ENCODE data around the gene ARPC1B. TPM values are rescaled to one million over a fixed set of nuclear protein-coding genes. Genes with fewer than 3 reads are reported as not detected.
"Not testable (repeated sequence)": the region's sequence is repeated elsewhere in the genome, so short reads cannot be mapped to it uniquely, and the experiment has no call there.

Gene ARPC1B
- total RNA-seq, 2 experiments from 2014 or later: 256 to 258 TPM

- Mint-ChIP-seq H3K27me3 (no peaks in the 10 kb centered on the region), H3K4me1 (peaks cover 41% of the 10 kb centered on the region), H3K9me3 (no peaks in the 10 kb centered on the region), H3K27ac (peak within 1 kb of the TSS; percentile 92), H3K36me3 (peaks cover 34% of the 10 kb centered on the region), H3K4me3 (peak within 1 kb of the TSS; percentile 92)
- peak; percentile 91 for DNase-seq
Measured at GRCh38 chr7:99408379-99409191, 34.1 kb downstream of the ARPC1B start, which contains the start of the genes BUD31 and PDAP1. BUD31 (plus strand) TSS chr7:99408969; CDS start chr7:99411093, 2,124 bp downstream. PDAP1 (minus strand) TSS chr7:99408597; CDS start chr7:99408548, 49 bp downstream.

- H3K4me1 Mint-ChIP-seq: peaks cover 36% of the 10 kb centered on the region
- no peaks in the 10 kb centered on the region for H3K9me3 Mint-ChIP-seq
- peaks cover 29% of the 10 kb centered on the region for H3K36me3 Mint-ChIP-seq
Measured at GRCh38 chr7:99409192-99409572, 34.7 kb downstream of the ARPC1B start.

GRCh38 chr7:99409806-99410205 lies 35.3 kb downstream of the ARPC1B start:
- peak overlapping the region; percentile 92 for H3K27ac Mint-ChIP-seq
- no peak for DNase-seq
- no peaks in the 10 kb centered on the region for H3K9me3 Mint-ChIP-seq
- H3K27me3 Mint-ChIP-seq: no peaks in the 10 kb centered on the region
- H3K36me3 Mint-ChIP-seq: peaks cover 30% of the 10 kb centered on the region
- H3K4me1 Mint-ChIP-seq: peaks cover 34% of the 10 kb centered on the region
- H3K4me3 Mint-ChIP-seq: peak overlapping the region; percentile 92

More at GRCh38 chr7:99409192-99409572, 34.7 kb downstream of the ARPC1B start:
- Mint-ChIP-seq H3K4me3 (peak overlapping the region; percentile 92), H3K27me3 (no peaks in the 10 kb centered on the region), H3K27ac (peak overlapping the region; percentile 92)
- DNase-seq: no peak

GRCh38 chr7:99410635-99411034 lies 36.1 kb downstream of the ARPC1B start:
- DNase-seq: no peak
- H3K36me3 Mint-ChIP-seq: peaks cover 35% of the 10 kb centered on the region
- H3K27me3 Mint-ChIP-seq: no peaks in the 10 kb centered on the region
- peak overlapping the region; percentile 92 for H3K4me3 Mint-ChIP-seq
- H3K27ac Mint-ChIP-seq: peak overlapping the region; percentile 30
- no peaks in the 10 kb centered on the region for H3K9me3 Mint-ChIP-seq
- H3K4me1 Mint-ChIP-seq: peaks cover 34% of the 10 kb centered on the region

DNA sequence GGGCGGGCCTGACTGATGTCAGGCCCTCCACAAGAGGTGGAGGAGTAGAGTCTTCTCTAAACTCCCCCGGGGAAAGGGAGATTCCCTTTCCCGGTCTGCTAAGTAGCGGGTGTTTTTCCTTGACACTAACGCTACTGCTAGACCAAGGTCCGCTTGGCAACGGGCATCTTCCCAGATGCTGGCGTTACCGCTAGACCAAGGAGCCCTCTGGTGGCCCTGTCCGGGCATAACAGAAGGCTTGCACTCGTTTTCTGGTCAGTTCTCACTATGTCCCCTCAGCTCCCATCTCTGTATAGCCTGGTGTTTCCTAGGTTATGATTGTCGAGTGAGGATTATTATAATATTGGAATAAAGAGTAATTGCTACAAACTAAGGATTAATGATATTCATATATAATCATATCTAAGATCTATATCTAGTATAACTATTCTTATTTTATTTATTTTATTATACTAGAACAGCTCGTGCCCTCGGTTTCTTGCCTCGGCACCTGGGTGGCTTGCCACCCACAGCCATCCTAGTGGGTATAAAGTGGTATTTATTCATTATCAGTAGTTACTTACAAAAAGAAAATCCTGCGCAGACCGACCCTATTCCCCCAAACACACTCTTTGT lies 41.1 kb downstream of the ARPC1B start:
- H3K27ac Mint-ChIP-seq: peak overlapping the region; percentile 40
- DNase-seq: not testable (repeated sequence)

GRCh38 chr7:99418260-99418659 lies 43.7 kb downstream of the ARPC1B start:
- DNase-seq: no peak
- Mint-ChIP-seq H3K4me1 (peaks cover 3% of the 10 kb centered on the region), H3K36me3 (peaks cover 27% of the 10 kb centered on the region), H3K4me3 (no peak overlapping the region), H3K27me3 (no peaks in the 10 kb centered on the region), H3K27ac (no peak overlapping the region), H3K9me3 (no peaks in the 10 kb centered on the region)

More for the DNA sequence above, 41.1 kb downstream of the ARPC1B start:
- not testable (repeated sequence) for H3K27me3 Mint-ChIP-seq, H3K9me3 Mint-ChIP-seq, H3K4me3 Mint-ChIP-seq
- Mint-ChIP-seq H3K36me3 (peaks cover 32% of the 10 kb centered on the region), H3K4me1 (peaks cover 12% of the 10 kb centered on the region)

DNA sequence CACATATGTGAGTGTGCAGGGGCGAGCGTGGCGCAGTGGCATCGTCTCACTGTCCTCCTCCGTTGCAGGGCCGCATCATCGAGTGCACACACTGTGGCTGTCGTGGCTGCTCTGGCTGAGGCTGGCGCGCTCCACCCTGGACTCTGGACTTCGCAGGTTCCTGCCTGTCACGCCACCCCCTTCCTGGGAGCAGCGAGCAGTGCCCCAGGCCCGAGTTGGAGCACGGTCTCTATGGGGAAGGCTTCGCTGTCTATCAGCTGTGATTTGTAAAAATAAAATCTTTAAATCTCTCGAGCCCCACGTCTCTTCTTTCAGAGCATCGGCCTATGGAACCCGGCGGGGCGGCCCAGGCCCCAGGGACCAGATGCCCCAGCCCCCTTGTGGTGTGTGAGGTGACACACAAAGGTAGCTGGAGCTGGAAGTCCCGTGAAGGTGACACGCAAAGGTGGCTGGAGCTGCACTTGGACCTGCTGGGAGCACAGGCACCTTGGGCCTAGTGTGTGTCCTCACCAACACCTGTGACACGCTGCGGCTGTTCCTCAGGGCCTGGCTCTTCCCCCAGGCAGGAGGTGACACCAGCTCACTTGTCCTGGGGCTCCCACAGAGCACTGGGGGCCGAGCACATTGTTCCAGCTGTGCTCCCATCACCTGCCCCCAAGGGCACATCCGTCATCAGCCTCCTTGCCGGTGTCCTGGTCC lies 44.9 kb downstream of the ARPC1B start:
- Mint-ChIP-seq H3K27ac (no peak overlapping the region), H3K4me3 (no peak overlapping the region), H3K4me1 (peaks cover 3% of the 10 kb centered on the region), H3K9me3 (no peaks in the 10 kb centered on the region), H3K27me3 (no peaks in the 10 kb centered on the region), H3K36me3 (peaks cover 27% of the 10 kb centered on the region)
- DNase-seq: no peak

DNA sequence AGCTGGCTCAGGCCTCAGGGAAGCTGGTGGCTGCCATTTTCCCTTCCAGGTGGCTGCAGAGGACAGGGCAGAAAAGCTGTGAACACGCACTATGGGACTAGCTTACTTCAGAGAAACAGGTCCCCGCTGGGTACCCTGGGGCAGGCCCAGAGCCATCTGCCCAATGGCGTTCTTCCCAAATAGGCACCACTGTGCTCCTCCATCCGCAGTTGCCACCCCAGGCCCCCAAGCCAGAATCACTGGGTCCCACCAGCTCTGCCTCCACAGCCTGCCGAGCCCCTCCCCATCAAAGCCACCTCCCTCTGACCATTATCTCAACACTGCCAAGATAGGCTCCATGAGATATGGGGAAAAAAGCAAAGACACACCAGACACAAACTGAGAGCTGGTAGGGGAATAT lies 45.7 kb downstream of the ARPC1B start:
- H3K36me3 Mint-ChIP-seq: peaks cover 24% of the 10 kb centered on the region

DNA sequence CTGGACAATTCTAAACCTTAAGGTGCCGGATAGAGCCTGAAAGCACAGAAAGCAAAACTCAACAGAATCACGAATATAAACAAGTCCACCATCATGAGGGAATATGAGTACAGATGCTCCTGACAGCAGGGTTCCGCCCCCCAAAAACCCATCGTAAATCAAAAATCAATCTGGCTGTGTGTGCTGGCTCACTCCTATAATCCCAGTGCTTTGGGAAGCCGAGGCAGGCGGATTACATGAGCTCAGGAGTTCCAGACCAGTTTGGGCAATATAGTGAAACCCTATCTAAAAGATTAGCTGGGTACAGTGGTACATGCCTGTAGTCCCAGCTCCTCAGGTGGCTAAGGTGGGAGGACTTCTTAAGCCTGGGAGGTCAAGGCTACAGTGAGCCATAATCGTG lies 46.5 kb downstream of the ARPC1B start:
- no peaks in the 10 kb centered on the region for H3K27me3 Mint-ChIP-seq
- no peak overlapping the region for H3K27ac Mint-ChIP-seq
- H3K4me1 Mint-ChIP-seq: peaks cover 2% of the 10 kb centered on the region
- DNase-seq: no peak
- H3K36me3 Mint-ChIP-seq: peaks cover 23% of the 10 kb centered on the region
- H3K4me3 Mint-ChIP-seq: no peak overlapping the region
- H3K9me3 Mint-ChIP-seq: no peaks in the 10 kb centered on the region

More for the DNA sequence above, 45.7 kb downstream of the ARPC1B start:
- Mint-ChIP-seq H3K4me3 (no peak overlapping the region), H3K27me3 (no peaks in the 10 kb centered on the region), H3K4me1 (peaks cover 3% of the 10 kb centered on the region), H3K27ac (no peak overlapping the region), H3K9me3 (no peaks in the 10 kb centered on the region)
- no peak for DNase-seq

GRCh38 chr7:99422186-99422585 lies 47.7 kb downstream of the ARPC1B start:
- Mint-ChIP-seq H3K27me3 (no peaks in the 10 kb centered on the region), H3K4me3 (no peak overlapping the region), H3K36me3 (peaks cover 15% of the 10 kb centered on the region), H3K27ac (peak overlapping the region; percentile 17), H3K4me1 (no peaks in the 10 kb centered on the region), H3K9me3 (no peaks in the 10 kb centered on the region)
- DNase-seq: no peak

- no peak overlapping the region for H3K4me3 Mint-ChIP-seq
- H3K4me1 Mint-ChIP-seq: no peaks in the 10 kb centered on the region
- H3K27ac Mint-ChIP-seq: no peak overlapping the region
Measured at GRCh38 chr7:99422625-99423024, 48.1 kb downstream of the ARPC1B start.

GRCh38 chr7:99424932-99425730 lies 50.6 kb downstream of the ARPC1B start:
- Mint-ChIP-seq H3K36me3 (peaks cover 7% of the 10 kb centered on the region), H3K4me1 (peaks cover 2% of the 10 kb centered on the region), H3K4me3 (no peak overlapping the region), H3K27me3 (no peaks in the 10 kb centered on the region), H3K27ac (no peak overlapping the region), H3K9me3 (no peaks in the 10 kb centered on the region)
- no peak for DNase-seq

More at GRCh38 chr7:99422625-99423024, 48.1 kb downstream of the ARPC1B start:
- no peak for DNase-seq
- Mint-ChIP-seq H3K36me3 (peaks cover 11% of the 10 kb centered on the region), H3K9me3 (no peaks in the 10 kb centered on the region), H3K27me3 (no peaks in the 10 kb centered on the region)

- no peaks in the 10 kb centered on the region for H3K27me3 Mint-ChIP-seq
- no peak overlapping the region for H3K4me3 Mint-ChIP-seq
- peak overlapping the region; percentile 38 for H3K27ac Mint-ChIP-seq
- H3K4me1 Mint-ChIP-seq: peaks cover 2% of the 10 kb centered on the region
- H3K9me3 Mint-ChIP-seq: no peaks in the 10 kb centered on the region
- DNase-seq: no peak
- peaks cover 7% of the 10 kb centered on the region for H3K36me3 Mint-ChIP-seq
Measured at GRCh38 chr7:99428972-99429566, 54.5 kb downstream of the ARPC1B start.

GRCh38 chr7:99429756-99430155 lies 55.2 kb downstream of the ARPC1B start:
- Mint-ChIP-seq H3K27me3 (no peaks in the 10 kb centered on the region), H3K27ac (no peak overlapping the region), H3K4me3 (no peak overlapping the region), H3K4me1 (peaks cover 2% of the 10 kb centered on the region), H3K36me3 (peaks cover 2% of the 10 kb centered on the region), H3K9me3 (no peaks in the 10 kb centered on the region)
- no peak for DNase-seq
